Measurements from ENCODE around the gene DNAJC9.

DNA sequence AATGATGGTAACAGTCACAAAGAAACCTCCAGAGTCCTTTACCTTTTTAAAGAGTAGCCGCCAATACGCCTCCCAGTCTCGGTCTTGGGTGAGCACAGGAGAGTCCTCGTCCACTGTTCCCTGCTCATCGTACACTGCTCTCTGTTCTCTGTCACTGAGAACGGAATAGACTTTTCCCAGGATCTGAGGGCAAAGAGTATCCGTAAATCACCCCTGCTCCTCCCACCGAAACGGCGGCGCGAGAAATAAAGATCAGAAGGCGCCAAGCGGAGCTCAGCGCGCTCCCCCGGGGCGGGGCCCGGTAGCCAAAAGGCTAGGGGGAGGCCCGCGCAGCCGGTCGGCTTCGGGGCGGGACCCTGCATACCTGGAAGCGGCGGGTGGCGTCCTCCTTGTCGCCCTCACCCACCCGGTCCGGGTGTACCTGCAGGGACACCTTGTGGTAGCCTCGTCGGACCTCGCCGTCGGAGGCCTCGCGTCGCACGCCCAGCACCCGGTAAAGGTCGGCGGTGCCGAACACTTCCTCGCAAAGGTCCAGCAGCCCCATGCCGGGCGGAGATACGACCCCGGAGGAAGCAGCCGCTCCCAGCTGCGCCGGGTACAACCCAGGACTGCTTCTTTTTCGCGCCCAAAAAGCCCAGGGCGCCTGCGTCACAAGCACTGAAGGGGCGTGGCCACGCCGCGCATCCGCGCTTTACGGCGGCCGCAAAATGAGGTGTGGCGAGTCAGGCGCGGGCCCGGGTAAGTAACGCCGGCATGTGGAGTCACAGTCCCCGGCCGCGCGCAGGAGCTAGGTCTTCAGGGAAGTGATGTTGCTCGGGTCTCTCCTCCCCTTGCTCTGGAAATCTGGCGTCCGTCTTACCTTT, at the start of gene DNAJC9:
- TF ChIP-seq, protein P1, sequence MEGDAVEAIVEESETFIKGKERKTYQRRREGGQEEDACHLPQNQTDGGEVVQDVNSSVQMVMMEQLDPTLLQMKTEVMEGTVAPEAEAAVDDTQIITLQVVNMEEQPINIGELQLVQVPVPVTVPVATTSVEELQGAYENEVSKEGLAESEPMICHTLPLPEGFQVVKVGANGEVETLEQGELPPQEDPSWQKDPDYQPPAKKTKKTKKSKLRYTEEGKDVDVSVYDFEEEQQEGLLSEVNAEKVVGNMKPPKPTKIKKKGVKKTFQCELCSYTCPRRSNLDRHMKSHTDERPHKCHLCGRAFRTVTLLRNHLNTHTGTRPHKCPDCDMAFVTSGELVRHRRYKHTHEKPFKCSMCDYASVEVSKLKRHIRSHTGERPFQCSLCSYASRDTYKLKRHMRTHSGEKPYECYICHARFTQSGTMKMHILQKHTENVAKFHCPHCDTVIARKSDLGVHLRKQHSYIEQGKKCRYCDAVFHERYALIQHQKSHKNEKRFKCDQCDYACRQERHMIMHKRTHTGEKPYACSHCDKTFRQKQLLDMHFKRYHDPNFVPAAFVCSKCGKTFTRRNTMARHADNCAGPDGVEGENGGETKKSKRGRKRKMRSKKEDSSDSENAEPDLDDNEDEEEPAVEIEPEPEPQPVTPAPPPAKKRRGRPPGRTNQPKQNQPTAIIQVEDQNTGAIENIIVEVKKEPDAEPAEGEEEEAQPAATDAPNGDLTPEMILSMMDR (IDR thresholded peaks at IDR 0.05; ENCODE audit: low read length) = no peak
- TF ChIP-seq EZH2 (IDR thresholded peaks at IDR 0.05; ENCODE audit: borderline replicate concordance, low read length) = no peak
